ENCODE results near the gene RORB.

The RORB gene

GRCh38 chr9:74719306-74719705, 222.2 kb downstream of the RORB start:
- no peak for DNase-seq (ENCODE audit: low read depth)

- DNase-seq (ENCODE audit: low read depth): no peak
Measured at GRCh38 chr9:74721696-74722660, 224.8 kb downstream of the RORB start.

GRCh38 chr9:74724317-74724716, 227.2 kb downstream of the RORB start:
- DNase-seq (ENCODE audit: low read depth): no peak

GRCh38 chr9:74726581-74726980, 229.4 kb downstream of the RORB start:
- no peak for DNase-seq (ENCODE audit: low read depth)

GRCh38 chr9:74728176-74728575, 231.0 kb downstream of the RORB start:
- no peak for DNase-seq (ENCODE audit: low read depth)

- no peak for DNase-seq (ENCODE audit: low read depth)
Measured at GRCh38 chr9:74729136-74729695, 232.1 kb downstream of the RORB start.

- no peak for DNase-seq (ENCODE audit: low read depth)
Measured at GRCh38 chr9:74735761-74736160, 238.6 kb downstream of the RORB start.

GRCh38 chr9:74736646-74737045, 239.5 kb downstream of the RORB start:
- DNase-seq (ENCODE audit: low read depth): no peak

GRCh38 chr9:74742191-74742790, 245.2 kb downstream of the RORB start:
- no peak for DNase-seq (ENCODE audit: low read depth)
